Putamen (tissue), 1 donor: ENCODE data around the gene TSGA10.
"Not testable (repeated sequence)": the region's sequence is repeated elsewhere in the genome, so short reads cannot be mapped to it uniquely, and the experiment has no call there.

ENCODE experiments used
- DNase-seq: peaks from one replicate; pipeline ENCODE4 v3.0.0-alpha.2; 2016; ENCODE audit warnings: low spot score

The TSGA10 gene

GRCh38 chr2:99067871-99068625 lies 86.7 kb downstream of the TSGA10 start:
- no peak for DNase-seq

- DNase-seq = peak; percentile 41
These were observed 88.4 kb downstream of the TSGA10 start for GRCh38 chr2:99066075-99066958.

GRCh38 chr2:99049187-99049586 lies 105.6 kb downstream of the TSGA10 start:
- DNase-seq = not testable (repeated sequence)

- not testable (repeated sequence) for DNase-seq
These were observed 113.9 kb downstream of the TSGA10 start for GRCh38 chr2:99040736-99041300.

GRCh38 chr2:99035920-99036319 lies 118.8 kb downstream of the TSGA10 start:
- DNase-seq = peak; percentile 7

- no peak for DNase-seq
These were observed 122.0 kb downstream of the TSGA10 start for GRCh38 chr2:99032786-99033185.

- no peak for DNase-seq
These were observed 122.7 kb downstream of the TSGA10 start for GRCh38 chr2:99032001-99032400.

GRCh38 chr2:99031481-99031880 lies 123.3 kb downstream of the TSGA10 start:
- DNase-seq = no peak

GRCh38 chr2:99028558-99028957 lies 126.2 kb downstream of the TSGA10 start:
- DNase-seq = no peak

- no peak for DNase-seq
These were observed 126.9 kb downstream of the TSGA10 start for GRCh38 chr2:99027856-99028255.

- no peak for DNase-seq
These were observed 154.0 kb downstream of the TSGA10 start for GRCh38 chr2:99000708-99001107.

GRCh38 chr2:98988695-98989094 lies 166.0 kb downstream of the TSGA10 start:
- DNase-seq = not testable (repeated sequence)

GRCh38 chr2:98985905-98986666 lies 168.7 kb downstream of the TSGA10 start:
- no peak for DNase-seq

GRCh38 chr2:98975611-98976010 lies 179.1 kb downstream of the TSGA10 start:
- DNase-seq = no peak

GRCh38 chr2:98972582-98973167 lies 182.1 kb downstream of the TSGA10 start:
- no peak for DNase-seq

- DNase-seq = no peak
These were observed 194.8 kb downstream of the TSGA10 start for GRCh38 chr2:98959810-98960507.

GRCh38 chr2:98952966-98953365 lies 201.8 kb downstream of the TSGA10 start:
- DNase-seq = no peak

- DNase-seq = no peak
These were observed 205.6 kb downstream of the TSGA10 start for GRCh38 chr2:98948956-98949739.

GRCh38 chr2:98947554-98947953 lies 207.2 kb downstream of the TSGA10 start:
- no peak for DNase-seq
